Activated naive CD4-positive, alpha-beta T cell treated with anti-CD3 and anti-CD28 coated beads, Interleukin-2, amount 10 ng/mL, durations not matched to agents 7 days and 5 days (primary cell): ENCODE data around the gene CCDC192.
"Not testable (repeated sequence)": the region's sequence is repeated elsewhere in the genome, so short reads cannot be mapped to it uniquely, and the experiment has no call there.

Experiments
- CTCF ChIA-PET: fragments of 350-600 bp; sonication (Branson Sonifier 250); formaldehyde crosslinking; loops from one replicate; lab custom pipeline; 2021; ENCODE audit warnings: antibody characterized with exemption; lab: Charles Lee
- DNase-seq: peaks from one replicate; pipeline ENCODE4 v3.0.0-alpha.2; 2020
- H3K27ac Mint-ChIP-seq: one replicate; pipeline ENCODE4 v1.8.0; 2021; ENCODE audit warnings: mild to moderate bottlenecking, moderate library complexity, mixed read lengths
- H3K27me3 Mint-ChIP-seq: one replicate; pipeline ENCODE4 v1.8.0; 2021; ENCODE audit warnings: mild to moderate bottlenecking, mixed read lengths
- H3K36me3 Mint-ChIP-seq: one replicate; pipeline ENCODE4 v1.8.0; 2021; ENCODE audit warnings: mixed read lengths
- H3K4me1 Mint-ChIP-seq: one replicate; pipeline ENCODE4 v1.8.0; 2021; ENCODE audit warnings: mixed read lengths
- H3K4me3 Mint-ChIP-seq: one replicate; pipeline ENCODE4 v1.8.0; 2021; ENCODE audit warnings: mild to moderate bottlenecking, moderate library complexity, mixed read lengths
- H3K9me3 Mint-ChIP-seq: one replicate; pipeline ENCODE4 v1.8.0; 2021; ENCODE audit warnings: mixed read lengths

The CCDC192 gene

DNA sequence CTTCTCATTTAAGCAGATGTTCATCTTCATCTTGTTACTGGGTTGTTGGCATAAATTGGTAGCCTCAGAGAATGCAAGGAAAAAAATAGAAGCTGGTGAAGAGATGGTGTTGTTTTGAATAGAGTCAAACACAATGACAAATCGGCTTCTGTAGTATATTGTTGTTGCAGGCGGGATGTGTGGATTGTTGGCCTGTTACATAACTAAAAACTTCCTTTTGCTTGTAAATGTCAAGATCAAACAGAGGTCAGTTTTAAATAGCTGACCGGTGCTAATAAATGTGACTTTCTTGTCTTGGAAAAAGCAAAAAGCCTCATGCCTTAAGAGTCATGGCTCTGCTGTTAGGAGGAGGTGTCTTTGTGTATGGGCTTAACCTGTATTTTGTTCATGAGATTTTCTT, 59.2 kb downstream of the CCDC192 start:
- no peak for DNase-seq
- no peak overlapping the region for H3K27ac Mint-ChIP-seq
- no peaks in the 10 kb centered on the region for H3K36me3 Mint-ChIP-seq
- H3K27me3 Mint-ChIP-seq = no peaks in the 10 kb centered on the region
- H3K9me3 Mint-ChIP-seq = no peaks in the 10 kb centered on the region
- H3K4me1 Mint-ChIP-seq = no peaks in the 10 kb centered on the region
- no peak overlapping the region for H3K4me3 Mint-ChIP-seq
- CTCF ChIA-PET = no interaction called here

GRCh38 chr5:127766676-127767335, 63.6 kb downstream of the CCDC192 start:
- Mint-ChIP-seq H3K4me3 (no peak overlapping the region), H3K27me3 (no peaks in the 10 kb centered on the region), H3K9me3 (no peaks in the 10 kb centered on the region), H3K36me3 (no peaks in the 10 kb centered on the region), H3K4me1 (no peaks in the 10 kb centered on the region), H3K27ac (no peak overlapping the region)
- CTCF ChIA-PET = no interaction called here
- DNase-seq = no peak

DNA sequence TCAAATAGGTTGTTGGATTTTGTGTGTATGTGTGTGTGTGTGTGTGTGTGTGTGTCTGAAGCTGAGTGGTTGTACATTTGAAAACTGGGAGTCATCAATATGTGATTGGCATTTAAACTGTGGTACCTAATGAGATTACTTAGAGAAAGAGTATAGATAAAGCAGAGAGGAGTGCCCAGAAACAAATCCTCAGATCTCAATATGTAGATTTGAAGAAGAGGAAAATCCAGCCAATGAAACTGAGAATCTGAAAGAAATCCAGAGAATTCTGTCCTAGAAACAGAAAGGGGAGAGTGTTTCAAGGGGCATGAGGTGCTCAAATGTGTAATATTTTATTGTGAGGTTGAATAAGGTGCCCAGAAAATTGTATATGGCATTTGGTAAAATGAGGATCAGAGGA, 66.2 kb downstream of the CCDC192 start:
- Mint-ChIP-seq H3K9me3 (no peaks in the 10 kb centered on the region), H3K36me3 (no peaks in the 10 kb centered on the region), H3K27me3 (no peaks in the 10 kb centered on the region), H3K27ac (no peak overlapping the region), H3K4me3 (no peak overlapping the region), H3K4me1 (no peaks in the 10 kb centered on the region)
- CTCF ChIA-PET = no interaction called here
- DNase-seq = no peak

- H3K27me3 Mint-ChIP-seq = peaks cover 4% of the 10 kb centered on the region
- H3K4me1 Mint-ChIP-seq = no peaks in the 10 kb centered on the region
- no peak for DNase-seq
- H3K9me3 Mint-ChIP-seq = no peaks in the 10 kb centered on the region
- CTCF ChIA-PET = no interaction called here
- no peak overlapping the region for H3K4me3 Mint-ChIP-seq
- no peaks in the 10 kb centered on the region for H3K36me3 Mint-ChIP-seq
- H3K27ac Mint-ChIP-seq = no peak overlapping the region
Observed at GRCh38 chr5:127770272-127770671, 67.1 kb downstream of the CCDC192 start.

- Mint-ChIP-seq H3K36me3 (no peaks in the 10 kb centered on the region), H3K27ac (no peak overlapping the region), H3K27me3 (peaks cover 5% of the 10 kb centered on the region), H3K4me3 (no peak overlapping the region), H3K9me3 (peaks cover 4% of the 10 kb centered on the region), H3K4me1 (no peaks in the 10 kb centered on the region)
- CTCF ChIA-PET = no interaction called here
- DNase-seq = no peak
Observed at GRCh38 chr5:127772531-127772930, 69.3 kb downstream of the CCDC192 start.

GRCh38 chr5:127774221-127774620, 71.0 kb downstream of the CCDC192 start:
- Mint-ChIP-seq H3K4me3 (no peak overlapping the region), H3K4me1 (no peaks in the 10 kb centered on the region), H3K27me3 (peaks cover 5% of the 10 kb centered on the region), H3K27ac (no peak overlapping the region), H3K36me3 (no peaks in the 10 kb centered on the region), H3K9me3 (peaks cover 4% of the 10 kb centered on the region)
- no peak for DNase-seq
- CTCF ChIA-PET = interaction anchor here (1.0 kb wide), 1 partner anchor 104 kb away, joined by 3 read pairs; no protein-coding TSS in a partner anchor

- H3K9me3 Mint-ChIP-seq = peaks cover 4% of the 10 kb centered on the region
- no peak overlapping the region for H3K27ac Mint-ChIP-seq
- CTCF ChIA-PET = no interaction called here
- peaks cover 5% of the 10 kb centered on the region for H3K27me3 Mint-ChIP-seq
- H3K4me1 Mint-ChIP-seq = no peaks in the 10 kb centered on the region
- DNase-seq = no peak
- H3K36me3 Mint-ChIP-seq = no peaks in the 10 kb centered on the region
- H3K4me3 Mint-ChIP-seq = no peak overlapping the region
Observed at GRCh38 chr5:127776477-127776876, 73.3 kb downstream of the CCDC192 start.

GRCh38 chr5:127777957-127778356, 74.8 kb downstream of the CCDC192 start:
- Mint-ChIP-seq H3K9me3 (peaks cover 4% of the 10 kb centered on the region), H3K27me3 (peaks cover 5% of the 10 kb centered on the region), H3K4me3 (no peak overlapping the region), H3K36me3 (no peaks in the 10 kb centered on the region), H3K4me1 (no peaks in the 10 kb centered on the region), H3K27ac (no peak overlapping the region)
- CTCF ChIA-PET = no interaction called here
- DNase-seq = no peak

DNA sequence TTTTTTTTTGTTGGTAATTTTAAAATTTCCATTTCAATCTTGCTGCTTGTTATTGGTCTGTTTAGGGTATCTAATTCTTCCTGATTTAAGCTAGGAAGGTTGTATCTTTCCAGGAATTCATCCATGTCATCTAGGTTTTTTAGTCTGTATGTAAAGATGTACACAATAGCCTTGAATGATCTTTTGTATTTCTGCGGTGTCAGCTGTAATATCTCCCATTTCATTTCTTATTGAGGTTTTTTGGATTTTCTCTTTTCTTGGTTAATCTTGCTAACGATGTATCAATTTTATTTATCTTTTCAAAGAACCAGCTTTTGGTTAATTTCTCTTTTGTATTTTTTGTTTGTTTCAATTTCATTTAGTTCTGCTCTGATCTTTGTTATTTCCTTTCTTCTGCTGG, 79.3 kb downstream of the CCDC192 start:
- CTCF ChIA-PET, H3K36me3 Mint-ChIP-seq, H3K27me3 Mint-ChIP-seq, DNase-seq, H3K4me3 Mint-ChIP-seq, H3K27ac Mint-ChIP-seq, H3K9me3 Mint-ChIP-seq: not testable (repeated sequence)
- peaks cover 15% of the 10 kb centered on the region for H3K4me1 Mint-ChIP-seq

DNA sequence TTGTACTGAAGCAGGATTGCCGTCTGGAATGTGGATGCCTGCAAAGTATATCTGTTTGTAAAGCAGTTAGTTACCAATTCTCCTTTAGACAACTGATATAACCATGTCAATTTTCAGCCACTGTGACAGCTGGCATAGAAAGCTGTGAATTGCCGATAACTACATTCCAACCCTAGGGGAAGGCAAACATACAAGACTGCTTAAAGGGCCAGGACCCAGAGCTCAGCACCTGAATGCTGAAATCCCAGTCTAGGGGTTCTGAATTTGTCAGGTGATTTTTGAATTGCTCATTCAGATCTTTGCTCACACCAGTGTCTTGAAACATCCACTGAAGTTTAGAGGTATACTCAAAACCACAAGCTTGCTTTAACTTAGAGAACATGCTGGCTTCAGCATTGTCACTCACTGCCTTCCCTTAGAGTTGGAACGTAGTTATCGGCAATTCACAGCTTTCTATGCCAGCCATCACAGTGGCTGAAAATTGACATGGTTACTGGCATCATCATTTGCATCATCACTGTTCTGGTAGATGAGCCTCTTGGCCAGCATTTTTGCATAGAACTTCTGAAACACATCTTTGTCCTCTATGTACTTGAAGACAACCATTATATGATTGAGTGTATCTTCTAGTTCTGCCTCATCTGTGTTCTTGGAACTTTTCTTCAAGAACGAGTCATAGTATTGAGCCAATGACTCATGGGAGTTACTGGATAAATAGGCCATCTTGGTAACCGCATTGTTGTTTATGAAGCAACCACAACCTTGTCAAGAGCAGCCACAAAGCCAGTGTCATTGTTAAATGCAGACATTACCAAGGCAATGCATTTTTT, 82.1 kb downstream of the CCDC192 start:
- Mint-ChIP-seq H3K4me3 (no peak overlapping the region), H3K9me3 (no peaks in the 10 kb centered on the region), H3K27me3 (no peaks in the 10 kb centered on the region), H3K36me3 (no peaks in the 10 kb centered on the region), H3K27ac (peak overlapping the region; percentile 78), H3K4me1 (peaks cover 15% of the 10 kb centered on the region)
- peak; percentile 21 for DNase-seq
- CTCF ChIA-PET = no interaction called here

DNA sequence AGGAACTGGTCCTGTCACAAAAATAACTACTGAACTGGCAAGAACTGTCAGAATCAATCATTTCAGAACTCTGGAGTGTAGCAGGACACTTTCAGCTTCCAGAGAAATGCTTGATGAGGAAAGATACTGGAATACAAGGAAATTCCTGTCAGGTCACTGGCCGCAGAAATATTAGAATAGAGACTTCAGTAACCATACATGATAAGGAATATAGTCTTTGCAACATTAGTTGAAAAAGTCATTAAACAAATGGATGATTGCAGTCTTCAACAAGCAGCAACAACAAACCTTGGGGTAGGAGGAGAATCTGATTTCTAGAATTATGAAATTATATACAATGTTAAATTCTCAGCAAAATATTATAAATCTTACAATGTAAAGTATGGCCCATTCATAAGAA, 88.2 kb downstream of the CCDC192 start:
- no peak overlapping the region for H3K27ac Mint-ChIP-seq
- DNase-seq = no peak
- H3K36me3 Mint-ChIP-seq = no peaks in the 10 kb centered on the region
- H3K27me3 Mint-ChIP-seq = peaks cover 4% of the 10 kb centered on the region
- H3K4me3 Mint-ChIP-seq = no peak overlapping the region
- CTCF ChIA-PET = no interaction called here
- peaks cover 6% of the 10 kb centered on the region for H3K9me3 Mint-ChIP-seq
- H3K4me1 Mint-ChIP-seq = peaks cover 2% of the 10 kb centered on the region

- H3K27ac Mint-ChIP-seq, DNase-seq, CTCF ChIA-PET, H3K9me3 Mint-ChIP-seq, H3K4me3 Mint-ChIP-seq, H3K4me1 Mint-ChIP-seq, H3K36me3 Mint-ChIP-seq, H3K27me3 Mint-ChIP-seq: not testable (repeated sequence)
Observed at GRCh38 chr5:127791908-127792307, 88.7 kb downstream of the CCDC192 start.

DNA sequence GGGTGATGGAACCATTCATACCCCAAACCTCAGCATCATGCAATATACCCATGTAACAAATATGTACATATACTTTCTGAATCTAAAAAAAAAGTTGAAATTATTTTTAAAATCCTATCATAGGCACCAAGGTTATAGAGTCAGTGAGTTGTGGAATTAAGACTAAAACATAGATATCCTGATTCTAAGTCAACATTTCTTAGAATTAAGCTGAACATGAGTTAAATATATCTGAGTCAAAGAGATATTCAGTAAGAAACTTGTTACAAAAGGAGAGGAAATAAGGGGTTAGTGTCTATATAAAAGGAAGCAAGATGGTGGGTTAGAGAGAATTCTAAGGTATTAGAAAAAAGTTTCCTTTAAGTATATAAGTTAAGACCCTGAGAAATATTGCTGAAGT, 89.9 kb downstream of the CCDC192 start:
- CTCF ChIA-PET = no interaction called here
- Mint-ChIP-seq H3K27me3 (peaks cover 4% of the 10 kb centered on the region), H3K4me3 (no peak overlapping the region), H3K9me3 (peaks cover 6% of the 10 kb centered on the region), H3K36me3 (no peaks in the 10 kb centered on the region), H3K27ac (no peak overlapping the region), H3K4me1 (no peaks in the 10 kb centered on the region)
- no peak for DNase-seq

DNA sequence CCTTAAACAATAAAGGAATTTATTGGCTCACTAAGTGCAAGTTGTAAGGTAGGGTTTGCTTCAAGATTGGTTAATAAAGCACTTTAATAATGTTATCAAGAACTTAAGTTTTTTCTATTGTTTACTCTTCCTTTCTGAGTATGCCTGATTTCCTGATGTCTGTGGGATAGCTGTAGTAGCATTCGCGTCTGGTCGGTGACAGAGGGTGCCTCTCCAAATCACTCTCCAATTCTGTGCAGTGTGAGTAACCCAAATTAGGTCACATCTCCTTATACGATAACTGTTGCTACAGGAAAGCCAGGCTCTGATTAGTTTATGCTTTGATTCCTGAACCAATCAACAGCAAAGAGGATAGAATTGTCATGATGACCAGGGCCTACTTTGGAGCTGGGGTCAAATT, 90.7 kb downstream of the CCDC192 start:
- CTCF ChIA-PET = no interaction called here
- no peak for DNase-seq
- Mint-ChIP-seq H3K36me3 (no peaks in the 10 kb centered on the region), H3K27ac (no peak overlapping the region), H3K4me1 (no peaks in the 10 kb centered on the region), H3K27me3 (peaks cover 4% of the 10 kb centered on the region), H3K9me3 (peaks cover 6% of the 10 kb centered on the region), H3K4me3 (no peak overlapping the region)

GRCh38 chr5:127796211-127796610, 93.0 kb downstream of the CCDC192 start:
- no peak for DNase-seq
- Mint-ChIP-seq H3K4me3 (no peak overlapping the region), H3K27ac (no peak overlapping the region), H3K9me3 (peaks cover 6% of the 10 kb centered on the region), H3K4me1 (no peaks in the 10 kb centered on the region), H3K36me3 (no peaks in the 10 kb centered on the region), H3K27me3 (peaks cover 4% of the 10 kb centered on the region)
- CTCF ChIA-PET = no interaction called here
